ENCODE results near the gene MAP4K2. TPM values are rescaled to one million over a fixed set of nuclear protein-coding genes. Genes with fewer than 3 reads are reported as not detected.
A peak's percentile ranks its signal among the peaks of the same experiment; 100 is the strongest.

Gene MAP4K2
- total and polyA plus RNA-seq, 9 of the 15 experiments (the other 6 are each of a cell fraction or from before 2014, with no cell fraction given), result 0.13 to 14.5 (median 7.3) TPM

DNA sequence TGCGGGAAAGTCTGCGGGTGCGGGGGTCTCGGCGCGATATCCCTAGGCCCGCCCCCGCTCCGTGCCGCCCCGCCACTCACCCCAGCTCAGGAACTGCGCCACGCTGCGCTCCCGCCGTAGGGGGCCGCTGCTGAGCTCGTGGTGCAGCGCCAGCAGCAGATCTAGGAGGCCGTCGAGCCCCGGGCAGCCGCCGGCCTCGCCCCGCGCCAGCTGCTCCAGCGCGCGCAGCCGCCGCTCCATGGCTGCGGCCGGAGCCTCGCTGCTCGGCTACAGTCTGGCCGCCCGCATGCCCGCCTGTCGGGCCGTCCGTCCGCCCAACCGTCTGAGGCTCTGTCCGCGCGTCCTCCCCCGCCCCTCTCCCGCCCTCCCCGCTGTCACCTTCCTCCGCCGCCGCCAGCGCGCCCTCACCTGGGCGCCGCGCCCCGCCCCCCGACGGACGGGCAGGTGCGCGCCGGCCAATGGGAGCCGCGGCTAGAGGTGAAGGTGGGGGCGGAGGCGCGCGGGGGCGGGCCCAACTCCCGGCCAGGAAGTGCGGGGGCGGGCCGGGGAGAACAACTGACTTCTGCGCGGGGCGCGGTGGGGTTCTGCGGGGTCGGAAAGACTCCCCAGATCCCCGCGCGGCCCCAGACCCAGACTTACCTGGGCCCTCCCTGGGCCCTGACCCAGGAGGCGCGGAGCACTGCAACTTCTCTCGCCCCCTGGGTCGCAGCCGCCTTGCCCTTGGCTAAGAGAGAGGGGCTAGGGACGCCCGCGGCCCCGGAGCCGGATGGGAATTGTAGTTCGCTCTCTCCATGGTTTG lies 41.5 kb upstream of the MAP4K2 start, which contains the start of gene CDC42BPG (continued):
- TF ChIP-seq, protein P1, sequence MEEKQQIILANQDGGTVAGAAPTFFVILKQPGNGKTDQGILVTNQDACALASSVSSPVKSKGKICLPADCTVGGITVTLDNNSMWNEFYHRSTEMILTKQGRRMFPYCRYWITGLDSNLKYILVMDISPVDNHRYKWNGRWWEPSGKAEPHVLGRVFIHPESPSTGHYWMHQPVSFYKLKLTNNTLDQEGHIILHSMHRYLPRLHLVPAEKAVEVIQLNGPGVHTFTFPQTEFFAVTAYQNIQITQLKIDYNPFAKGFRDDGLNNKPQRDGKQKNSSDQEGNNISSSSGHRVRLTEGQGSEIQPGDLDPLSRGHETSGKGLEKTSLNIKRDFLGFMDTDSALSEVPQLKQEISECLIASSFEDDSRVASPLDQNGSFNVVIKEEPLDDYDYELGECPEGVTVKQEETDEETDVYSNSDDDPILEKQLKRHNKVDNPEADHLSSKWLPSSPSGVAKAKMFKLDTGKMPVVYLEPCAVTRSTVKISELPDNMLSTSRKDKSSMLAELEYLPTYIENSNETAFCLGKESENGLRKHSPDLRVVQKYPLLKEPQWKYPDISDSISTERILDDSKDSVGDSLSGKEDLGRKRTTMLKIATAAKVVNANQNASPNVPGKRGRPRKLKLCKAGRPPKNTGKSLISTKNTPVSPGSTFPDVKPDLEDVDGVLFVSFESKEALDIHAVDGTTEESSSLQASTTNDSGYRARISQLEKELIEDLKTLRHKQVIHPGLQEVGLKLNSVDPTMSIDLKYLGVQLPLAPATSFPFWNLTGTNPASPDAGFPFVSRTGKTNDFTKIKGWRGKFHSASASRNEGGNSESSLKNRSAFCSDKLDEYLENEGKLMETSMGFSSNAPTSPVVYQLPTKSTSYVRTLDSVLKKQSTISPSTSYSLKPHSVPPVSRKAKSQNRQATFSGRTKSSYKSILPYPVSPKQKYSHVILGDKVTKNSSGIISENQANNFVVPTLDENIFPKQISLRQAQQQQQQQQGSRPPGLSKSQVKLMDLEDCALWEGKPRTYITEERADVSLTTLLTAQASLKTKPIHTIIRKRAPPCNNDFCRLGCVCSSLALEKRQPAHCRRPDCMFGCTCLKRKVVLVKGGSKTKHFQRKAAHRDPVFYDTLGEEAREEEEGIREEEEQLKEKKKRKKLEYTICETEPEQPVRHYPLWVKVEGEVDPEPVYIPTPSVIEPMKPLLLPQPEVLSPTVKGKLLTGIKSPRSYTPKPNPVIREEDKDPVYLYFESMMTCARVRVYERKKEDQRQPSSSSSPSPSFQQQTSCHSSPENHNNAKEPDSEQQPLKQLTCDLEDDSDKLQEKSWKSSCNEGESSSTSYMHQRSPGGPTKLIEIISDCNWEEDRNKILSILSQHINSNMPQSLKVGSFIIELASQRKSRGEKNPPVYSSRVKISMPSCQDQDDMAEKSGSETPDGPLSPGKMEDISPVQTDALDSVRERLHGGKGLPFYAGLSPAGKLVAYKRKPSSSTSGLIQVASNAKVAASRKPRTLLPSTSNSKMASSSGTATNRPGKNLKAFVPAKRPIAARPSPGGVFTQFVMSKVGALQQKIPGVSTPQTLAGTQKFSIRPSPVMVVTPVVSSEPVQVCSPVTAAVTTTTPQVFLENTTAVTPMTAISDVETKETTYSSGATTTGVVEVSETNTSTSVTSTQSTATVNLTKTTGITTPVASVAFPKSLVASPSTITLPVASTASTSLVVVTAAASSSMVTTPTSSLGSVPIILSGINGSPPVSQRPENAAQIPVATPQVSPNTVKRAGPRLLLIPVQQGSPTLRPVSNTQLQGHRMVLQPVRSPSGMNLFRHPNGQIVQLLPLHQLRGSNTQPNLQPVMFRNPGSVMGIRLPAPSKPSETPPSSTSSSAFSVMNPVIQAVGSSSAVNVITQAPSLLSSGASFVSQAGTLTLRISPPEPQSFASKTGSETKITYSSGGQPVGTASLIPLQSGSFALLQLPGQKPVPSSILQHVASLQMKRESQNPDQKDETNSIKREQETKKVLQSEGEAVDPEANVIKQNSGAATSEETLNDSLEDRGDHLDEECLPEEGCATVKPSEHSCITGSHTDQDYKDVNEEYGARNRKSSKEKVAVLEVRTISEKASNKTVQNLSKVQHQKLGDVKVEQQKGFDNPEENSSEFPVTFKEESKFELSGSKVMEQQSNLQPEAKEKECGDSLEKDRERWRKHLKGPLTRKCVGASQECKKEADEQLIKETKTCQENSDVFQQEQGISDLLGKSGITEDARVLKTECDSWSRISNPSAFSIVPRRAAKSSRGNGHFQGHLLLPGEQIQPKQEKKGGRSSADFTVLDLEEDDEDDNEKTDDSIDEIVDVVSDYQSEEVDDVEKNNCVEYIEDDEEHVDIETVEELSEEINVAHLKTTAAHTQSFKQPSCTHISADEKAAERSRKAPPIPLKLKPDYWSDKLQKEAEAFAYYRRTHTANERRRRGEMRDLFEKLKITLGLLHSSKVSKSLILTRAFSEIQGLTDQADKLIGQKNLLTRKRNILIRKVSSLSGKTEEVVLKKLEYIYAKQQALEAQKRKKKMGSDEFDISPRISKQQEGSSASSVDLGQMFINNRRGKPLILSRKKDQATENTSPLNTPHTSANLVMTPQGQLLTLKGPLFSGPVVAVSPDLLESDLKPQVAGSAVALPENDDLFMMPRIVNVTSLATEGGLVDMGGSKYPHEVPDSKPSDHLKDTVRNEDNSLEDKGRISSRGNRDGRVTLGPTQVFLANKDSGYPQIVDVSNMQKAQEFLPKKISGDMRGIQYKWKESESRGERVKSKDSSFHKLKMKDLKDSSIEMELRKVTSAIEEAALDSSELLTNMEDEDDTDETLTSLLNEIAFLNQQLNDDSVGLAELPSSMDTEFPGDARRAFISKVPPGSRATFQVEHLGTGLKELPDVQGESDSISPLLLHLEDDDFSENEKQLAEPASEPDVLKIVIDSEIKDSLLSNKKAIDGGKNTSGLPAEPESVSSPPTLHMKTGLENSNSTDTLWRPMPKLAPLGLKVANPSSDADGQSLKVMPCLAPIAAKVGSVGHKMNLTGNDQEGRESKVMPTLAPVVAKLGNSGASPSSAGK (IDR thresholded peaks at IDR 0.05), result no peak
- TF ChIP-seq NFIX (CRISPR knock-in tag; IDR thresholded peaks at IDR 0.05; ENCODE audit: low read depth), result no peak
- TF ChIP-seq ZNF830 (CRISPR knock-in tag; IDR thresholded peaks at IDR 0.05), result no peak
- no peak for TF ChIP-seq ZNF431 (CRISPR knock-in tag; IDR thresholded peaks at IDR 0.05)
- no peak for TF ChIP-seq EHMT2 (IDR thresholded peaks at IDR 0.05)
- peak; percentile 9; the same call in 1 of the 2 replicates for TF ChIP-seq RNF2 (IDR thresholded peaks at IDR 0.05)
- no peak for TF ChIP-seq ZNF3 (CRISPR knock-in tag; IDR thresholded peaks at IDR 0.05)
- no peak for TF ChIP-seq RBM39 (optimal IDR thresholded peaks at IDR 0.05; ENCODE audit: low read depth, low read length)
- no peak for TF ChIP-seq ARID1B (IDR thresholded peaks at IDR 0.05)
- TF ChIP-seq MCM5 (IDR thresholded peaks at IDR 0.05; ENCODE audit: low read depth), result no peak
- no peak for TF ChIP-seq EP400 (IDR thresholded peaks at IDR 0.05)
- peak; percentile 81 for TF ChIP-seq RBFOX2 (IDR thresholded peaks at IDR 0.05; ENCODE audit: low read depth, low read length)
- TF ChIP-seq POLR2AphosphoS2 (IDR thresholded peaks at IDR 0.05; ENCODE audit: low read length), result no peak
- TF ChIP-seq HCFC1 (IDR thresholded peaks at IDR 0.05; ENCODE audit: low read depth, low read length), result peak; percentile 78
- TF ChIP-seq NFIC (IDR thresholded peaks at IDR 0.05), result peak; percentile 47; the same call in 1 of the 2 replicates
- TF ChIP-seq POLR3G (IDR thresholded peaks at IDR 0.05; ENCODE audit: extremely low read depth, insufficient read length, insufficient replicate concordance), result no peak

Measured in K562 (cell line).